ENCODE measurements around the gene ZAR1L. TPM values are rescaled to one million over a fixed set of nuclear protein-coding genes. Genes with fewer than 3 reads are reported as not detected.

ZAR1L gene
- total RNA-seq, result not detected in 2 replicates

GRCh38 chr13:32315238-32316027, at the start of gene ZAR1L, which contains the start of gene BRCA2:
ZAR1L (minus strand) TSS chr13:32315363; CDS start chr13:32311925, 3,438 bp downstream.
BRCA2 (plus strand) TSS chr13:32315508; CDS start chr13:32316461, 953 bp downstream.

Other genes starting within 250 kb of the ZAR1L start
- gene BRCA2, start 145 bp upstream of the ZAR1L start, total RNA-seq, result 7.2 and 8.4 TPM in 2 replicates
- gene N4BP2L1, start 112.8 kb upstream of the ZAR1L start, total RNA-seq, result 0.04 and 0.08 TPM in 2 replicates
- gene N4BP2L2, start 223.4 kb upstream of the ZAR1L start, total RNA-seq, result 27.7 and 29.4 TPM in 2 replicates

All from hair follicular keratinocyte (primary cell).